ENCODE results near the gene MCOLN1. TPM values are rescaled to one million over a fixed set of nuclear protein-coding genes. Genes with fewer than 3 reads are reported as not detected.

Gene MCOLN1
- total and polyA plus RNA-seq, 9 of the 15 experiments (the other 6 are each of a cell fraction or from before 2014, with no cell fraction given) = 0.25 to 15.4 (median 7.1) TPM

DNA sequence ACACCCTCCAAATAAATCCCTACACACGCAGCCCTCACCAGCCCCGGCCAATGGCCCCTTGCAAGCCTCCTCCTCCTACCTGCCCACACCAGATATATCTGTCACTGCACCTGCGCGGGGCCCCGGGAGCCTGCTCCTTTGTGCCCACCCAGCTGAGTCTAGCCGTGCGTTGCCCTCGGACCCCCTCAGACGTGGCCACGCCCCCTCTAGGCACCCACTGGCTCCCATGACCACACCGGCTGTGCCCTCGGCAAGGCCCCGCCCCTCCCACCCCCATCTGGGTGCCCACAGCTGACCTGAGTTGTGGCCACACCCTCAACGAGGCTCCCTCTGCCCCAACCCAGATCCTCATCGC is 6.8 kb downstream of the MCOLN1 start:
- BruUV-seq (replicated peaks) = no TSS peak
- no peaks in the 10 kb centered on the region for H4K20me1 ChIP-seq (replicated peaks; ENCODE audit: control insufficient read depth, insufficient read depth, low read length)
- no peak overlapping the region for H3K27ac ChIP-seq (ENCODE audit: extremely low read depth, low read depth, low read length)
- ChIA-PET CTCF (ENCODE audit: low intra/inter-chr PET ratio) (no interaction called here), POLR2A (interaction anchor here (0.5 kb wide), 1 partner anchor 34 kb away, joined by 3 read pairs; no protein-coding TSS in a partner anchor)
- H3K9ac ChIP-seq (ENCODE audit: insufficient read depth in 1 of 2, low read depth in 2 of 2, low read length in 2 of 2) = no peak overlapping the region
- H2AFZ ChIP-seq (ENCODE audit: low read depth, low read length) = no peak overlapping the region
- intact Hi-C loops (cut with micrococcal nuclease) = no loop called here
- H3K9me3 ChIP-seq (replicated peaks; ENCODE audit: control insufficient read depth, insufficient read depth, low read depth, low read length) = no peaks in the 10 kb centered on the region
- 79% methylated on average over 8 of the region's 15 CpGs for WGBS (ENCODE audit: insufficient coverage, low coverage, missing lambda C conversion rate)
- H3K4me2 ChIP-seq (ENCODE audit: insufficient read depth, low read length) = no peak overlapping the region
- H3K9me1 ChIP-seq (ENCODE audit: control insufficient read depth, insufficient read depth, low read length) = no peaks in the 10 kb centered on the region
- H3K27me3 ChIP-seq (ENCODE audit: control insufficient read depth in 2 of 2, insufficient read depth in 2 of 2, low read length in 2 of 2) = no peaks in the 10 kb centered on the region
- no peak for TF ChIP-seq ETS1 (conservative IDR thresholded peaks at IDR 0.05; ENCODE audit: control insufficient read depth, low read depth, low read length)
- no peak for TF ChIP-seq KLF6 (CRISPR knock-in tag; IDR thresholded peaks at IDR 0.05; ENCODE audit: borderline replicate concordance)
- peaks cover 18% of the 10 kb centered on the region; the same call in 1 of the 3 replicates for H3K36me3 ChIP-seq (ENCODE audit: control insufficient read depth, insufficient read depth, low read length)
- no peaks in the 10 kb centered on the region for H3K79me2 ChIP-seq (ENCODE audit: control insufficient read depth, insufficient read depth, low read length)
- H3K4me1 ChIP-seq (replicated peaks in 1 of 2; ENCODE audit: control insufficient read depth in 2 of 2, insufficient read depth in 2 of 2, low read length in 2 of 2) = peaks cover 3 to 30% of the 10 kb centered on the region in 2 experiments; a peak in 4 of 5 replicates
- H3K4me3 ChIP-seq = no peak overlapping the region
- DNase-seq (ENCODE audit: extremely low read depth in 1 of 4, low spot score in 3 of 4) = no peak
- in situ Hi-C loops (cut with MboI) = no loop called here
- no peak for ATAC-seq
- FAIRE-seq = no peak

Measured in K562 (cell line).